ENCODE measurements around the gene AHCYL2. TPM values are rescaled to one million over a fixed set of nuclear protein-coding genes. Genes with fewer than 3 reads are reported as not detected.

Gene AHCYL2
- total RNA-seq, 2 donors from 2014 or later, result 28.3 to 31.4 TPM

DNA sequence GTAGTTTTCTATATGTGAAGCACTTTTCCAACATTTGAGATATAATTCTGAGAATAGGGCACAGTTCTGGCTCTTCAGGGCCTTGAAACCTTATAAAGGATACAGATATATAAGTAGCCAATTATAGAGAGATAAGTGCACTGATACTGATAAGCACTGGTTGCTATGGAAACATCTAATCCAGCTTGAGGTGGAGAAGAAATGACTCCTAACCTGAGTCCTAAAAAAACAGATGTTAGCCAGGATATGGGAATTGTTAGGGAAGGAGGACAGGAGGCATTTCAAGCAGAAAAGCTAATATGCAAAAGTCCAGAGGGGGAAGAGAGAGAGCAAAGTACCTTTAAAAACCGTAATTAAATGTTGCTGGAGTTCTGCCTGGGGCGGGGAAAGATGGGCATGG lies 240.2 kb downstream of the AHCYL2 start:
- H3K36me3 ChIP-seq, result no peaks in the 10 kb centered on the region
- no peaks in the 10 kb centered on the region for H3K9me3 ChIP-seq
- no peak overlapping the region for H3K27ac ChIP-seq
- ATAC-seq (ENCODE audit: insufficient number of reproducible peaks, low FRiP score, low read depth) (no peak), DNase-seq (ENCODE audit: low spot score) (no peak)
- no peaks in the 10 kb centered on the region for H3K27me3 ChIP-seq (replicated peaks; ENCODE audit: insufficient read depth)
- no peaks in the 10 kb centered on the region for H3K4me1 ChIP-seq (ENCODE audit: control insufficient read depth in 1 of 2, low read depth in 2 of 2)
- TF ChIP-seq, protein P1, sequence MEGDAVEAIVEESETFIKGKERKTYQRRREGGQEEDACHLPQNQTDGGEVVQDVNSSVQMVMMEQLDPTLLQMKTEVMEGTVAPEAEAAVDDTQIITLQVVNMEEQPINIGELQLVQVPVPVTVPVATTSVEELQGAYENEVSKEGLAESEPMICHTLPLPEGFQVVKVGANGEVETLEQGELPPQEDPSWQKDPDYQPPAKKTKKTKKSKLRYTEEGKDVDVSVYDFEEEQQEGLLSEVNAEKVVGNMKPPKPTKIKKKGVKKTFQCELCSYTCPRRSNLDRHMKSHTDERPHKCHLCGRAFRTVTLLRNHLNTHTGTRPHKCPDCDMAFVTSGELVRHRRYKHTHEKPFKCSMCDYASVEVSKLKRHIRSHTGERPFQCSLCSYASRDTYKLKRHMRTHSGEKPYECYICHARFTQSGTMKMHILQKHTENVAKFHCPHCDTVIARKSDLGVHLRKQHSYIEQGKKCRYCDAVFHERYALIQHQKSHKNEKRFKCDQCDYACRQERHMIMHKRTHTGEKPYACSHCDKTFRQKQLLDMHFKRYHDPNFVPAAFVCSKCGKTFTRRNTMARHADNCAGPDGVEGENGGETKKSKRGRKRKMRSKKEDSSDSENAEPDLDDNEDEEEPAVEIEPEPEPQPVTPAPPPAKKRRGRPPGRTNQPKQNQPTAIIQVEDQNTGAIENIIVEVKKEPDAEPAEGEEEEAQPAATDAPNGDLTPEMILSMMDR (IDR thresholded peaks at IDR 0.05), result no peak
- H3K4me3 ChIP-seq, result no peak overlapping the region

GRCh38 chr7:129466796-129467195 lies 242.0 kb downstream of the AHCYL2 start:
- Histone ChIP-seq H3K36me3 (no peaks in the 10 kb centered on the region), H3K4me1 (ENCODE audit: control insufficient read depth in 1 of 2, low read depth in 2 of 2) (no peaks in the 10 kb centered on the region), H3K4me3 (no peak overlapping the region), H3K9me3 (no peaks in the 10 kb centered on the region), H3K27ac (no peak overlapping the region), H3K27me3 (replicated peaks; ENCODE audit: insufficient read depth) (no peaks in the 10 kb centered on the region)
- TF ChIP-seq, protein P1 (IDR thresholded peaks at IDR 0.05), result no peak
- DNase-seq (ENCODE audit: low spot score), result no peak
- no peak for ATAC-seq (ENCODE audit: insufficient number of reproducible peaks, low FRiP score, low read depth)

- H3K4me3 ChIP-seq, result no peak overlapping the region
- H3K36me3 ChIP-seq, result no peaks in the 10 kb centered on the region
- no peak overlapping the region for H3K27ac ChIP-seq
- TF ChIP-seq, protein P1 (IDR thresholded peaks at IDR 0.05), result no peak
- no peaks in the 10 kb centered on the region for H3K9me3 ChIP-seq
- ATAC-seq (ENCODE audit: insufficient number of reproducible peaks, low FRiP score, low read depth) (no peak), DNase-seq (ENCODE audit: low spot score) (no peak)
- no peaks in the 10 kb centered on the region for H3K4me1 ChIP-seq (ENCODE audit: control insufficient read depth in 1 of 2, low read depth in 2 of 2)
- no peaks in the 10 kb centered on the region for H3K27me3 ChIP-seq (replicated peaks; ENCODE audit: insufficient read depth)
Measured at GRCh38 chr7:129468087-129468486, 243.3 kb downstream of the AHCYL2 start.

DNA sequence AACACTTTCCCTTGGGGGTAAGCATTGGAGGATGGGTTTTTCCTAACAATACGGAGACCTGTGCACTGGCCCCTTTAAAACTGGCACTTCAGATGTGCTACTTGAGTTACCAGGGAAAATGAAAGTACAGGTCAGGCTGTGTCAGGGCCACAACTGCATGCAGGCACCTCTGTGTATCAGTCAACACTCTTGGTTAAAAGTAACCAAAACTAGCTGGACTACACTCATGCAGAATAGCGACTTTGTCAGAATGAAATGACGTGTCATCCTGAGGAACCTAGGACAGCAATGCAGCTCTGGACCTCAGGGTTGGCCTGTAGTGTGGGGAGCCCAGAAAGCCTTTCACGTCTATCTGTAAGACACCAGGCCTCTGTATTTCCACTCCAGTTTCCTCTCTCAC lies 243.7 kb downstream of the AHCYL2 start:
- TF ChIP-seq, protein P1 (IDR thresholded peaks at IDR 0.05), result no peak
- ATAC-seq (ENCODE audit: insufficient number of reproducible peaks, low FRiP score, low read depth), result no peak
- no peaks in the 10 kb centered on the region for H3K36me3 ChIP-seq
- H3K4me3 ChIP-seq, result no peak overlapping the region
- H3K27ac ChIP-seq, result no peak overlapping the region
- H3K27me3 ChIP-seq (replicated peaks; ENCODE audit: insufficient read depth), result no peaks in the 10 kb centered on the region
- H3K4me1 ChIP-seq (ENCODE audit: control insufficient read depth in 1 of 2, low read depth in 2 of 2), result no peaks in the 10 kb centered on the region
- no peaks in the 10 kb centered on the region for H3K9me3 ChIP-seq
- DNase-seq (ENCODE audit: low spot score), result no peak

DNA sequence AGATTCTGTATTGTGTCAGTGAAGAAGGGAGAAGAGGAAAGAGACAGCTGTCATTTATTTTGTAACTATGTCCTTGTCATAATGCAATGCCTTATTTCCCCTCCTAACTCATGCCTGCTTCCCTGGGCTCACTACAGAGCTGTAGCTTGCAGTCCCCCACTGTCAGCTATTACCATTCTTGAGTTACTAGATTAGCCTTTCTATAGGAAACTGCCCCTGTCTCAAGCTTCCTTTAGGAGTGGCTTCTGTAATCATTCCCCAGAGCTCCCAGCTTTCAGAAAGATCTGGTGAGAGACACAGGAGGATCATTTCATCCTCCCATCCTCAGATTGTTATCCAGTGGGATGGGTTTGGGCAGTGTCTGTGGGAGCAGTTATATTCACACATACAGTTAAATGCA lies 245.1 kb downstream of the AHCYL2 start:
- H3K4me3 ChIP-seq, result no peak overlapping the region
- DNase-seq (ENCODE audit: low spot score), result no peak
- H3K36me3 ChIP-seq, result no peaks in the 10 kb centered on the region
- no peak overlapping the region for H3K27ac ChIP-seq
- H3K9me3 ChIP-seq, result no peaks in the 10 kb centered on the region
- no peaks in the 10 kb centered on the region for H3K4me1 ChIP-seq (ENCODE audit: control insufficient read depth in 1 of 2, low read depth in 2 of 2)
- no peaks in the 10 kb centered on the region for H3K27me3 ChIP-seq (replicated peaks; ENCODE audit: insufficient read depth)
- no peak for ATAC-seq (ENCODE audit: insufficient number of reproducible peaks, low FRiP score, low read depth)
- TF ChIP-seq, protein P1 (IDR thresholded peaks at IDR 0.05), result no peak

All from thoracic aorta (tissue), 2 donors.